Activated T-cell treated with anti-CD3 and anti-CD28 coated beads, Interleukin-2, amount 50 U/mL, for 24 hours (primary cell): ENCODE results near the gene TSPOAP1.
"Not testable (repeated sequence)": the region's sequence is repeated elsewhere in the genome, so short reads cannot be mapped to it uniquely, and the experiment has no call there.

Experiments used
- DNase-seq: peaks from one replicate; pipeline ENCODE4 v3.0.0-alpha.2; 2020
- H3K27ac Mint-ChIP-seq: 2 replicates; pipeline ENCODE4 v1.8.0; 2020; ENCODE audit warnings: mild to moderate bottlenecking, mixed read lengths
- H3K27me3 Mint-ChIP-seq: 2 replicates; pipeline ENCODE4 v1.8.0; 2020; ENCODE audit warnings: mixed read lengths
- H3K36me3 Mint-ChIP-seq: 2 replicates; pipeline ENCODE4 v1.8.0; 2020; ENCODE audit warnings: low read depth, mixed read lengths
- H3K4me1 Mint-ChIP-seq: 2 replicates; pipeline ENCODE4 v1.8.0; 2020; ENCODE audit warnings: low read depth, mixed read lengths
- H3K4me3 Mint-ChIP-seq: 2 replicates; pipeline ENCODE4 v1.8.0; 2020; ENCODE audit warnings: mild to moderate bottlenecking, moderate library complexity, mixed read lengths
- H3K9me3 Mint-ChIP-seq: 2 replicates; pipeline ENCODE4 v1.8.0; 2020; ENCODE audit warnings: mixed read lengths

TSPOAP1 gene

GRCh38 chr17:58352596-58353388 is 24.2 kb upstream of the TSPOAP1 start:
- Mint-ChIP-seq H3K4me1 (peaks cover 46% of the 10 kb centered on the region), H3K27ac (peak overlapping the region; percentile 99), H3K36me3 (peaks cover 53% of the 10 kb centered on the region), H3K9me3 (no peaks in the 10 kb centered on the region), H3K27me3 (no peaks in the 10 kb centered on the region), H3K4me3 (peak overlapping the region; percentile 100)
- DNase-seq, result peak; percentile 58

GRCh38 chr17:58351831-58352595 is 23.4 kb upstream of the TSPOAP1 start, which contains the start of gene SUPT4H1:
Gene SUPT4H1, minus strand, starts transcription at chr17:58352201. Its CDS starts 66 bp downstream, at chr17:58352135.
- peaks cover 54% of the 10 kb centered on the region for H3K4me1 Mint-ChIP-seq

GRCh38 chr17:58351182-58351581 is 22.6 kb upstream of the TSPOAP1 start:
- H3K27me3 Mint-ChIP-seq, result no peaks in the 10 kb centered on the region
- peaks cover 69% of the 10 kb centered on the region for H3K36me3 Mint-ChIP-seq
- H3K4me1 Mint-ChIP-seq, result peaks cover 62% of the 10 kb centered on the region
- H3K9me3 Mint-ChIP-seq, result no peaks in the 10 kb centered on the region
- peak overlapping the region; percentile 100 for H3K4me3 Mint-ChIP-seq
- H3K27ac Mint-ChIP-seq, result peak overlapping the region; percentile 99
- DNase-seq, result no peak

More at GRCh38 chr17:58351831-58352595, 23.4 kb upstream of the TSPOAP1 start, which contains the start of gene SUPT4H1:
- Mint-ChIP-seq H3K4me3 (peak within 1 kb of the TSS; percentile 100), H3K27me3 (no peaks in the 10 kb centered on the region), H3K27ac (peak within 1 kb of the TSS; percentile 99), H3K36me3 (peaks cover 60% of the 10 kb centered on the region), H3K9me3 (no peaks in the 10 kb centered on the region)
- DNase-seq, result peak; percentile 94

DNA sequence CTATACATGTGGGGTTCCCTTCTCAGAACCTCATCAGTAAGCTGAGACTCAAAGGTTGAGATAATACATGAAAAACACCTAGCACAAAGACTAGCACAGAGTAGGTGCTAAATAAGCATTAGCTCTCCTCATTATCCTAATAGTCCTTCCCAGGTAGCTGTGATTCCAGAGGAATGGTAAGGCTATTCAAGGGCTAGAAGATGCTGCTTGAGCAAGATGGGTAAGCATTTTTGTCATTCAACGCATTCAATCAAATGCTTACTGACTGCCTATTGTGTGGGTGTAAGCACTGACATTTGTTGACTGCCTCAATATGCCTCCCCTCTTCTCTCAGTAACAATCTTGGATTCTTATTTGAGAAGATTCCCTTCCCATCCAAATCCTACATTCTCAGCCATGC is 19.4 kb upstream of the TSPOAP1 start:
- no peak for DNase-seq
- H3K4me3 Mint-ChIP-seq, result no peak overlapping the region
- H3K4me1 Mint-ChIP-seq, result peaks cover 83% of the 10 kb centered on the region
- H3K27ac Mint-ChIP-seq, result peak overlapping the region; percentile 100
- no peaks in the 10 kb centered on the region for H3K9me3 Mint-ChIP-seq
- H3K27me3 Mint-ChIP-seq, result no peaks in the 10 kb centered on the region
- peaks cover 93% of the 10 kb centered on the region for H3K36me3 Mint-ChIP-seq

- no peak for DNase-seq
- H3K36me3 Mint-ChIP-seq, result peaks cover 95% of the 10 kb centered on the region
- H3K4me3 Mint-ChIP-seq, result peak overlapping the region; percentile 99
- no peaks in the 10 kb centered on the region for H3K27me3 Mint-ChIP-seq
- H3K4me1 Mint-ChIP-seq, result peaks cover 89% of the 10 kb centered on the region
- H3K9me3 Mint-ChIP-seq, result no peaks in the 10 kb centered on the region
- peak overlapping the region; percentile 100 for H3K27ac Mint-ChIP-seq
Observed at GRCh38 chr17:58345500-58345899, 16.9 kb upstream of the TSPOAP1 start.

GRCh38 chr17:58344791-58345157 is 16.2 kb upstream of the TSPOAP1 start:
- Mint-ChIP-seq H3K36me3 (peaks cover 97% of the 10 kb centered on the region), H3K27me3 (no peaks in the 10 kb centered on the region), H3K9me3 (no peaks in the 10 kb centered on the region), H3K27ac (peak overlapping the region; percentile 100), H3K4me3 (peak overlapping the region; percentile 99), H3K4me1 (peaks cover 93% of the 10 kb centered on the region)
- DNase-seq, result peak; percentile 82

DNA sequence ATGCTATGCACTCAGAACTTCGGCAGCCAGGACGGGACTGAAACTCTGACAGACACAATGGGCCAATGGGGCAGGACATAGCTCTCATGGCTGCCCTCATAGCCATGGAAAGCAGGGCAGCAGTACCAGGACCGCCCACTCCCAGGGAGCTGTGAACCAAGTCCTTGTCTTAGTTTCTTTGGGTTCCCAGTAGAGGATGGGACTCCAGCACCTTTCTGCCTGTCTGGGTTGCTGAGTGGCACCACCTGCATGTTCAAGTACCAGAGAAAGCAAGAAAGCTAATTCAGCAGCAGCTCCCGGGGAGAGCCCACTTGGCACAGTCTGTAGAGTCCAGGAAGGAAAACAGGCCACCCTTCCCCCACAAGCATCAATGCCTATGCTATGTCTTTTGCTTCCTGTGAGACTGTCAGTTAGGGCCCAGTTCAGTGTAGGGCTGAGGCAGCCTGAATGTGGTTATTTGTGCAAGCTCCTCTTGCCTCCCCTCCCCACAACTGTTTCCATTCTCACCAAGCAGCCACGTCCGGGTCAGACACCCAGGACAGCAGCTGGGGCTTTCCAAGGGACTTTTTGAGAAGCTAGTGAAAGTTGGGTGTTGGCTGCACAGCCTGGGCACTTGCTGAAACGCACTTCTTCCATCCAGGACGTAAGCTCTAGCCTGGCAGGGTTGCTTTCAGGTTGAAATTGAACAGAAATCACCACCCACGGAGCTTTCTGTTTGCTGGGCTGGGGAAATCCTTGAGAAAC is 15.6 kb upstream of the TSPOAP1 start:
- H3K9me3 Mint-ChIP-seq, result no peaks in the 10 kb centered on the region

GRCh38 chr17:58343131-58343530 is 14.5 kb upstream of the TSPOAP1 start:
- Mint-ChIP-seq H3K4me3 (peak overlapping the region; percentile 99), H3K27ac (peak overlapping the region; percentile 100), H3K9me3 (no peaks in the 10 kb centered on the region), H3K36me3 (peaks cover 97% of the 10 kb centered on the region), H3K27me3 (no peaks in the 10 kb centered on the region), H3K4me1 (peaks cover 82% of the 10 kb centered on the region)
- DNase-seq, result no peak

More for the DNA sequence above, 15.6 kb upstream of the TSPOAP1 start:
- H3K4me1 Mint-ChIP-seq, result peaks cover 87% of the 10 kb centered on the region
- peak; percentile 86 for DNase-seq
- H3K4me3 Mint-ChIP-seq, result peak overlapping the region; percentile 99
- H3K27ac Mint-ChIP-seq, result peak overlapping the region; percentile 100
- H3K36me3 Mint-ChIP-seq, result peaks cover 97% of the 10 kb centered on the region
- no peaks in the 10 kb centered on the region for H3K27me3 Mint-ChIP-seq

DNA sequence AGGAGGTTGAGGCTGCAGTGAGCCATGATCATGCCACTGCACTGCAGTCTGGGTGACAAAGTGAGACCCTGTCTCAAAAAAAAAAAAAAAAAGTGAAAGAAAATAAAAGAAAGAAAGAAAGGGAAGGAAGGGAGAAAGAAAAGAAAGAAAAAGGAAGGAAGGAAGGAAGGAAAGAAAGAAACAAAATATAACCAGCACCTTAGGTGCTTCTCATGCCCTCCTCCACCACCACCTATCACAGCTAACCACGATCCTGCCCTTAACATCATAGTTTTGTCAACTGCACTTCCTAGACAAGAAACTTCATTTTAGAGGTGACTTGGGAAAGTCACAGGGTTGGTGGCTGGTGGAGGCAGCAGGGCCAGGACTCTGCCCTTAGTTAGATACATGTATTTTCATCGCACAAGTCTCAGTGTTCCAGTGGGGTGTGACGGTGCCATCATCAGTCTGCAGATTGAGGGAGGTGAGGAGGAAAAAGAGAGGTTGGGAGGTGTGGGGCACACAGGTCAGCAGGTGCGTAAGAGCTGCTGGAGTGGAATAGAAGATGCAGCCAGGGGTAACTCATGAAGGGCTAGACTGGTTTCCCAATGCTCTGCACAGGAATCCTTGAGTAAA is 13.4 kb upstream of the TSPOAP1 start:
- H3K36me3 Mint-ChIP-seq, result peaks cover 95% of the 10 kb centered on the region
- DNase-seq, result peak; percentile 53
- peak overlapping the region; percentile 100 for H3K27ac Mint-ChIP-seq
- H3K4me1 Mint-ChIP-seq, result peaks cover 76% of the 10 kb centered on the region
- no peaks in the 10 kb centered on the region for H3K27me3 Mint-ChIP-seq
- H3K9me3 Mint-ChIP-seq, result no peaks in the 10 kb centered on the region
- peak overlapping the region; percentile 99 for H3K4me3 Mint-ChIP-seq

DNA sequence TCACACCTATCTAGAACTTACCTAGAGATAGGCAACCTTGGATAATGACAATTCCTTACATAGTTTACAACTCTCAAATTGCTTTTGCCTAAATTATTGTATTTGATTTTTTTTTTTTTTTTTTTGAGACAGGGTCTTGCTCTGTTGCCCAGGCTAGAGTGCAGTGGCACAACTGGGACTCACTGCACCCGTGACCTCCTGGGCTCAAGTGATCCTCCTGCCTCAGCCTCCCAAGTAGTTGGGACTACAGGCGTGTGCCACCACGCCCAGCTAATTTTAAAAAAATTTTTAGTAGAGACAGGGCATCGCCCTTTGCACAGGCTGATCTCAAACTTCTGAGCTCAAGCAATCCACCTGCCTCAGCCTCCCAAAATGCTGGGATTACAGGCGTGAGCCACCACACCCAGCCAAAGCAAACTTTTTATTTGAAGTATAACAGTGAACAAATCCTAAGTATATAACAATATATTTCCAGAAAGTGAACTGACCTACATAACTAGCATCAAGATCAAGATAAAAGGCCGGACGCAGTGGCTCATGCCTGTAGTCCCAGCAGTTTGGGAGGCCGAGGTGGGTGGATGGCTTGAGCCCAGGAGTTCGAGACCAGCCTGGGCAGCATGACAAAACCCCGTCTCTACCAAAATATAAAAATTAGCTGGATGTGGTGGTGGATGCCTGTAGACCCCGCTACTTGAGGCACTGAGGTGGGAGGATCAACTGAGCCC is 12.7 kb upstream of the TSPOAP1 start:
- not testable (repeated sequence) for H3K9me3 Mint-ChIP-seq, DNase-seq, H3K27me3 Mint-ChIP-seq
- Mint-ChIP-seq H3K36me3 (peaks cover 94% of the 10 kb centered on the region), H3K4me3 (peak overlapping the region; percentile 99), H3K27ac (peak overlapping the region; percentile 100), H3K4me1 (peaks cover 76% of the 10 kb centered on the region)

DNA sequence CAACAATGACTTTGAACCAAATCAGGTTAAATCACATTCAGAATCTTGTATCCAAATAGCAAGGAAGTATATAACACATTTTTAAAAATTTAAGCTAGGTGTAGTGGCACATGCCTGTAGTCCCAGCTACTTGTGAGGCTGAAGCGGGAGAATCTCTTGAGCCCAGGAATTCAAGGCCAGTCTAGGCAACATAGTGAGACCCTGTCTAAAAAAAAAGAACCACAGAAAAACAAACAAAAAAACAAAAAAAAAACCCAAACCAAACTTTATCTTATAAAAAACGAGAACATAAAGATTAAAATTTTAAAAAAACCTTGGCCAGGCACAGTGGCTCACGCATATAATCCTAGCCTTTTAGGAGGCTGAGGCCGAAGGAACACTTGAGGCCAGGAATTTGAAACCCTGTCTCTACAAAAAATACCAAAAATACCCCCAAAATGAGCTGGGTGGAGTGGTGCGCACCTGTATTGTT is 11.8 kb upstream of the TSPOAP1 start:
- no peak for DNase-seq
- H3K4me1 Mint-ChIP-seq, result peaks cover 76% of the 10 kb centered on the region
- H3K4me3 Mint-ChIP-seq, result peak overlapping the region; percentile 99
- H3K27me3 Mint-ChIP-seq, result no peaks in the 10 kb centered on the region
- H3K27ac Mint-ChIP-seq, result peak overlapping the region; percentile 100
- H3K36me3 Mint-ChIP-seq, result peaks cover 91% of the 10 kb centered on the region
- no peaks in the 10 kb centered on the region for H3K9me3 Mint-ChIP-seq

DNA sequence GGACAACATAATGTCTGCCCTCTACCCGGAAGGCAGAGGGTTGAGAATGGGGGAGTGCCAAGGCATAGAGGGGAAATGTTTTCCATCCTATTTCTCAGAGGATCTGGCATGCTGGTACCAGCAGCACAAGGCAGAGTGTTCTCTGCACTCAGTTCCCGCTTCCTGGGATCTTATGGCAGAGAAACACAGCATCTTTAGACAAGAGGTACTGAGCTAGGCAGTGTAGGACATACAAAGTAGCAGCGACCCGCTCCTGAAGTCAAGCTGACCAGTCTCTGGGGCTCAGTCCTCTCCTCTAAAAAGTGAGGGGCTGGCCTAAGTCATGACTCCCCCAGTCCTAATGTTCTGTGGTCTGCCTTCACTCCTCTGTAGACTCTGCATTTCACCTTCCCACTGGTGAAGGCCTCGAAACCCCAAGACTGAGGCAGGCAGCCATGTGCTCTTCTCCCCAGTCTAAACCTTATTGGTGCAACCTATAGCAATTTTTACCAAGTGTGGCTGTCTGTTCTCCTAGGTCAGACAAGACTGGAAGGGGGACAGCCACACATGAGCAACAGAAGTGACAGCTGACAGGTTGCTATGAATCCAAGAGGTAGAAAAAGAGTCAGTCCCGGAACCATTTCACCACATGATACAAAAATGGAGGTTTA is 11.3 kb upstream of the TSPOAP1 start:
- Mint-ChIP-seq H3K27me3 (no peaks in the 10 kb centered on the region), H3K27ac (peak overlapping the region; percentile 100), H3K4me1 (peaks cover 74% of the 10 kb centered on the region), H3K9me3 (no peaks in the 10 kb centered on the region), H3K36me3 (peaks cover 91% of the 10 kb centered on the region), H3K4me3 (peak overlapping the region; percentile 99)
- DNase-seq, result peak; percentile 71
